Duodenal mucosa (tissue), 2 donors: ENCODE data around the gene SUSD6.

Experiments used
- H3K27ac ChIP-seq: one replicate; pipeline ENCODE4 v1.7.0; 2013; ENCODE audit warnings: low read depth, low read length
- H3K27me3 ChIP-seq, 2 donors: one replicate each; pipeline ENCODE4 v1.7.0; 2013; ENCODE audit warnings: low read length in 2 of 2, control low read depth in 1 of 2; ENCODE audit not compliant: insufficient read depth in 2 of 2, control insufficient read depth in 1 of 2
- H3K36me3 ChIP-seq, 2 donors: one replicate each; pipeline ENCODE4 v1.7.0; 2013; ENCODE audit warnings: low read length in 2 of 2, control low read depth in 1 of 2; ENCODE audit not compliant: insufficient read depth in 2 of 2, control insufficient read depth in 1 of 2
- H3K4me1 ChIP-seq, 2 donors: one replicate each; pipeline ENCODE4 v1.7.0; 2013; ENCODE audit warnings: low read length in 2 of 2, control low read depth in 1 of 2; ENCODE audit not compliant: insufficient read depth in 2 of 2, control insufficient read depth in 1 of 2
- H3K4me3 ChIP-seq, 2 donors: one replicate each; pipeline ENCODE4 v1.7.0; 2013; ENCODE audit warnings: low read length in 2 of 2, low read depth in 1 of 2
- H3K9ac ChIP-seq, 2 donors: one replicate each; pipeline ENCODE4 v1.7.0; 2013; ENCODE audit warnings: low read length in 2 of 2, low read depth in 1 of 2
- H3K9me3 ChIP-seq, 2 donors: one replicate each; pipeline ENCODE4 v1.7.0; 2013; ENCODE audit warnings: low read length in 2 of 2, control low read depth in 1 of 2; ENCODE audit not compliant: control insufficient read depth in 1 of 2

SUSD6 gene

DNA sequence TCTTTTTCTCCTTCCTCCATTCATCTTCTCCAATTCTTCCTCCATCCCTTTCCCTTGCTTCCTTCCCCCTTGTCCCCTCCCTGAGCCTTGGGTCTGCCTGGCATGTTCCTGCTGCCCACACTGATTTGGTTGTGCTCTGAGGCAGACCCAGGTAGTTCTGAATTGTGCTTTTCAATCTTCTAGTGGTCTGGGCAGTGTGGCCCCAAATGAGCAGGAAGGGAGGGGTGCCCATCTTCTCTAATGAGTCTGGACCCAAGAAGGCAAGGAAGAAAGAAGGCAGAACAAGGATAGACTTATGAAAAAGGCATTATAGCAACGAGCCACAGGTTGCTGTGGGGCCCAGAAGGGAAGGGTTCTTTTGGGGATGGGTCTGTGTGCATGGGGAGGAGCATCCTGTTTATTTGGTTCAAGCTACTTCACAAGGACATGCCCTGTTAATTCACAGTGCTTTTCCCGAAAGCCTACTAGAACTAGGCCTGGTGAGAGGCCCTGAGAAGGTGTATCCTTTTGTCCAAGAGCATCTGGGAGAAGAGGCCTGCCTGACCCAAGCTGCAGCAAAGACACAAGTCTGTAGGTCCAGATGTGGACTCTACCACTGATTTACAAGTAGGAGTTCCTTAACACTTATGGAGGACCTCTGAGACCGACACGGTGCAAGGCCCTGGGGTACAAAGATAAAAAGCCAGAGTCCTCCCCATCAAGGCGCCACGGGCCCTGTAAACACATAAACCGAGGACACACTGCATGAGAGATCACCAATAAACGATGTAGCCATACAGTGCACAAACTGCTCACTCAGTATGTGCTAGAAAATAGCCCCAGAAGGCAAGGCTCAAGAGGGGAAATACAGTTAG lies 1.1 kb upstream of the SUSD6 start:
- H3K4me1 ChIP-seq, result peaks cover 53 to 54% of the 10 kb centered on the region in 2 donors
- H3K27me3 ChIP-seq, result no peaks in the 10 kb centered on the region
- no peaks in the 10 kb centered on the region for H3K36me3 ChIP-seq
- H3K4me3 ChIP-seq, result peak overlapping the region; percentile 70 to 72
- peak overlapping the region; percentile 59 to 69 for H3K9ac ChIP-seq
- no peak overlapping the region for H3K27ac ChIP-seq
- H3K9me3 ChIP-seq, result no peaks in the 10 kb centered on the region

DNA sequence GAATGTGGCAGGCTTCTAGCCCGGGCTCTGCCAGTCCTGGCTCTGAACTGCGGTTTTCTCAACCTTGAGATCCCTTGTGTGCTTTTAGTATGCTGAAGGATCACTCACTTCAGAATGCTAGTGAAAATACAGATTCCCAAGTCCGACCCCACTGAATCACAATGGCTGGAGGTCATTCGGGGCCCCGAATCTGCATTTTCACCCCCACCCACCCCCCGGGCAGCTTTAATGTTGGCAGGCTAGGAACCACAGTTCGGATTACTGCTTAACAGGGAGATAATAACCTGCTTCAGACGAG lies 573 bp upstream of the SUSD6 start:
- H3K4me1 ChIP-seq, result peaks cover 53 to 55% of the 10 kb centered on the region in 2 donors
- H3K36me3 ChIP-seq, result no peaks in the 10 kb centered on the region
- H3K4me3 ChIP-seq, result peak overlapping the region; percentile 70 to 72
- H3K27ac ChIP-seq, result peak overlapping the region; percentile 52
- H3K27me3 ChIP-seq, result no peaks in the 10 kb centered on the region
- peak overlapping the region; percentile 59 to 69 for H3K9ac ChIP-seq
- H3K9me3 ChIP-seq, result no peaks in the 10 kb centered on the region

DNA sequence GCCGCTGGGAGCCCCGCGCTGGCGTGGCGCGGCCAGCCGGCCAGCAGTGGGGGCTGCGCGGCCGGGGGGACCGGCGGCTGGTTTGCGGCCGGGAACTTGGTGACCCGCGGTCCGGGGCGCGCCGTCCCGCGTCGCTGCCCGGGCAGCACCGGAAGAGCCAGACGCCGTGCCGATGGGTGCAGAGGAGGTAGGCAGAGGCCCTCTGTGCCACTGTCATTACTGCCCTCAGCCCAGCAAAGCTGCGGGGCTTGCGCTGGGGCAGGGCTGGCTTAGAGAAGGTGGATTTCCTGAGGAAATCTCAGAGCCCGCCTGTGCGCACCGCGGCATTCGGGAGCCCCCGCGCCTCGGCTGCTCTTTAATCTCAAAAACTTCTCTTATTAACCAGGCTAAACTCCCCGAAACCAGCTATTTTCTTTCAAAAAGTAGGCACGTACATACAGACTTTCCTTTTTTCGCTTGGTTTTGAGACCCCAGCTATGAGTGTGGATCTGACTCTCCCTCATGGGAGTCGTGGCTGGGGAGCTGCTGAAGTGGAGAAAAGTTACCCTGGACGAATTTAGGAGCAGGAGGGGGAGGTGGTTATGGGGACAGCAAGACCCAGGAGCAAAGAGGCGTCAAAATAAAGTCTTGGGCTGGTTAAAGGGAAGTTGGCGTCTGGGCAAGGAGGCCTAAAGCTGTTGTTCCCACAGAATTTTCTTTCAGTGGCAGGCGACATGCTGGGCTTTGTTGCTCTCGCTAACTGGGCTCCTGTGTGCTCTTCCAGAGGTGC lies 802 bp downstream of the SUSD6 start:
- peak overlapping the region; percentile 95 for H3K27ac ChIP-seq
- H3K36me3 ChIP-seq, result no peaks in the 10 kb centered on the region
- no peaks in the 10 kb centered on the region for H3K9me3 ChIP-seq
- H3K27me3 ChIP-seq, result no peaks in the 10 kb centered on the region
- peak overlapping the region; percentile 83 to 91 for H3K9ac ChIP-seq
- peak overlapping the region; percentile 82 to 85 for H3K4me3 ChIP-seq
- peaks cover 53 to 55% of the 10 kb centered on the region in 2 donors for H3K4me1 ChIP-seq

DNA sequence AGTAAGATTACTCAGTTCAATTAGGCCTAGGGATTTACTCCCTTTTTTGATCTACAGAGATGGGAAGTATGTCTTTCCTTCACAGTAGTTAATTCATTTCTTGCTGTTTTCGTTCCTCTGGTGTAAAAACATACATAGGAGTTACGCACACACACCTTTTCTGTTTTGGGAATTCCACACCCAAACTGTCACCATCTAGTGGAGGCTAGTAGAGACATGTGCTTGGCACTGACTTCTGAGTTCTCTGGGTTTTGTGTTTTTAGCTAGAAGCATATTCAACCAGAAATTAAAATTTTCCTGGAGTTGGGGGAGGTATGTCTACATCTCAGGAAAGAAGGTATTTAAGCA lies 1.4 kb downstream of the SUSD6 start:
- Histone ChIP-seq H3K4me1 (peaks cover 57 to 59% of the 10 kb centered on the region in 2 donors), H3K27me3 (no peaks in the 10 kb centered on the region), H3K9me3 (no peaks in the 10 kb centered on the region), H3K9ac (peak overlapping the region; percentile 83 to 91), H3K27ac (peak overlapping the region; percentile 95), H3K4me3 (peak overlapping the region; percentile 82 to 85), H3K36me3 (no peaks in the 10 kb centered on the region)

DNA sequence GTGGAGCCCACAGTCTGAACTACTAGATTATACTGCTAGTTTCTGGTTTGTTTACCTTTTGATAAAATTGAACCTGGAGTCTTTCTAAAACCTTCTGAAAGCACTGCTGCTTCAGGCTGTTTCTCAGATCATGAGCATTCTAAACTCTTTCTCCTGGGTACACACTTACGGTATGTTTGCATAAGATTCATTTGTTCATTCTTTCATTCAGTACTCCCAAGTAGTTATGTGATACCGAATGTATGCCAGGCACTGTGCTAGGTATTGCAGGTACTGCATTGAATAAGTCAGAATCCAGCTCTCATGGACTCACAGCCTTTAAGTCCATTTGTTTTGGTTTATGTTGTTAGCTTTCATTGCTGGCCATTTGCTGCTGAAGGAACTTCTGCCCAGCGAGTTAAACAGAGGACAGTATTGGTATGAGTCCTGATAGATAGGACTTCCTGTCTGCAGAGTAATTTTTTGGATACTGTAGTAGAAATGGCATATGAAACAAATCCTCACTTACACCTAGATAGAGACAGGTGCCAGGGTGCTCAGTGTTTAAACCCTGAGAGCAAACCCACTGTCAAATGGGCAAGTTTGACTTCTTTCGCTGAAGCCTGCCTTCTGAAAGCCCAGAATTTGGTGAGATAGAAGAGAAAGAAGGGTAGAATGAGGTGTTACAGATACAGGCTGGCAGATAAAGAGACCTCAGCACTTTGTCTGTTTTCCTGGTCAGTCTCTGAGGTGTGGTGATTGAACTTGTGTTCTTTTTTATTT lies 2.1 kb downstream of the SUSD6 start:
- peak overlapping the region; percentile 83 to 91 for H3K9ac ChIP-seq
- peak overlapping the region; percentile 82 to 85 for H3K4me3 ChIP-seq
- peak overlapping the region; percentile 35 for H3K27ac ChIP-seq
- no peaks in the 10 kb centered on the region for H3K9me3 ChIP-seq
- peaks cover 64 to 66% of the 10 kb centered on the region in 2 donors for H3K4me1 ChIP-seq
- H3K36me3 ChIP-seq, result no peaks in the 10 kb centered on the region
- H3K27me3 ChIP-seq, result no peaks in the 10 kb centered on the region

DNA sequence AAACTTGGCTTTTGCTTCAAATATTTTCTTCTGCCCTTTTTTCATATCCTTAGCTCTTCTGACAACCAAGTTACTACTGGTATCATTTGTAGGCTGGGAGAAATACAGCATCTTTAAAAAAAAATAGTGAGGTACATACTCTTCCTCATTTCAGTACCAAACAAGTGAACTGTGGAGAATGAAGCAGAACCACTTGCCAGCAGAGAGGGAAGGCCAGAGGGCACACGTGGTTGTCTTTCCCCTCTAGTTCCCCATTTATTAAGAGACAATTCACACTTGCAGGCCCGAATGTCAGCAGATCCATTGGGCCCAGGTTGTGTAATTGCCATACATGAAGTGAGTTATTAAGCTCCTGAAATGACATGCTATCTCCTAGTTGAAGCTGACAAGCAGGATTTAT lies 3.2 kb downstream of the SUSD6 start:
- Histone ChIP-seq H3K4me3 (peak overlapping the region in 1 of 2 donors; percentile 48), H3K9me3 (no peaks in the 10 kb centered on the region), H3K9ac (no peak overlapping the region), H3K4me1 (peaks cover 72% of the 10 kb centered on the region in 2 donors), H3K36me3 (no peaks in the 10 kb centered on the region), H3K27ac (peak overlapping the region; percentile 53), H3K27me3 (no peaks in the 10 kb centered on the region)

DNA sequence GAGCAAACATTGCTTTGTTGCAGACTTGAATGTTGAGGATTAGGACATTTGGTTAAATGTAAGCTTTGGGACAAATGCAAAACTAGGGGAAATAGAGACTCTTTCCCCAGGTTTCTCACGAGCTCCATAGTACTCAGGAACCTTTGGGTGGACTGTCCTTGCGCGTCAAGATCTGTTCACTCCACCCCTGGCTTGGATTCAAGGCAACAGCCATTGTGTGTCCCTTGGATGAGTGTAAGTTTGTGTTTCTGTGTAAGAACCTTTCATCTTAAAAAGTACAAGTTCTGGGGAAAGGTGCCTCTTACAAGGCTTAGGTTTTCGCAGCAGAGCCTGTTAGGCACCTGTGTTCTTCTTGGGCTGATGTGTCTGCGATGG lies 3.7 kb downstream of the SUSD6 start:
- Histone ChIP-seq H3K27ac (peak overlapping the region; percentile 53), H3K9ac (peak overlapping the region; percentile 41 to 63), H3K36me3 (no peaks in the 10 kb centered on the region), H3K9me3 (no peaks in the 10 kb centered on the region), H3K27me3 (no peaks in the 10 kb centered on the region), H3K4me1 (peaks cover 75% of the 10 kb centered on the region in 2 donors), H3K4me3 (peak overlapping the region; percentile 43 to 48)

DNA sequence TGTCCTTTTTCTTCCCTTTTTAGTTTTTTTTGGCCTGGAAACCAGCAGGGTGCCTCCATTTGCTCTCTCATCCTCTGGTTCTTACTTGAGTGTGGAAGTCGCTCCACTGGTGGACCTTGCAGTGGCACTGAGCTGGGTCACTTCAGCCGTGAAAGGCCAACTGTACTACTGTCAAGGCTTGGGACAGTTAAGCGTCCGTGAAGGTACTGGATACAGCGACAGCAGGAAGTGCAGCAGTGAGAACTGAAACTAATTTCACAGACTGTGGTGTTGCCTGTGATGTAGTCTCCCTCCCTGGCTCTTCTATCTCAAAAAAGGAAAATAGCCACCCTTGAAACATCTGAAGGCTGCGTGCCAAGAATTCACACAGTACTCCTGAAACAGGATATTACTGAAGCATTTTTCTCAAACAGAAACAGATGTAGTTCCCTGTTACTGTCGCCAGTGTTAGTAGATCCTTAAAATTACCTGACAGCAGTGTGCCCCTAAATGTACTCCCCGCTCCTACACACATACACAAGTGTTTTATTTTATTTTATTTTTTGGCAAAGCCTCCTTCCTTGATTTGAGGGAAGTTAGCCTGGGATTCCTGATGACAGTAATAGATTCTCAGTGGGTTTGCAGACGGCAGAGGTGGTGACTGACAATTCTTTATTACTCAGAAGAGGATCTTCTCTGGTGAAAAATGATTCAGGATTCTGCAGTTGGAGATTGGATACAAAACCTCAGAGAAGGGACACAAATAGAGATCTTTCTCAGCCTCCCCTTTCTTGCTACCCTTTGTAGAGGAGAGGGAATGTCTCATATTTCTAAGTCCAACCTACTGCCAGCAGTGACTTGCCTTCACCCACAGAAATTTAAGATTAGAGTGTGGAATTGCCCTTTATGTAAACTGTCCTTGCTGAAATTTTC lies 4.4 kb downstream of the SUSD6 start:
- no peaks in the 10 kb centered on the region for H3K27me3 ChIP-seq
- peak overlapping the region; percentile 41 to 63 for H3K9ac ChIP-seq
- no peaks in the 10 kb centered on the region for H3K36me3 ChIP-seq
- peaks cover 72 to 75% of the 10 kb centered on the region in 2 donors for H3K4me1 ChIP-seq
- H3K4me3 ChIP-seq, result peak overlapping the region; percentile 43 to 48
- H3K27ac ChIP-seq, result peak overlapping the region; percentile 53
- no peaks in the 10 kb centered on the region for H3K9me3 ChIP-seq

DNA sequence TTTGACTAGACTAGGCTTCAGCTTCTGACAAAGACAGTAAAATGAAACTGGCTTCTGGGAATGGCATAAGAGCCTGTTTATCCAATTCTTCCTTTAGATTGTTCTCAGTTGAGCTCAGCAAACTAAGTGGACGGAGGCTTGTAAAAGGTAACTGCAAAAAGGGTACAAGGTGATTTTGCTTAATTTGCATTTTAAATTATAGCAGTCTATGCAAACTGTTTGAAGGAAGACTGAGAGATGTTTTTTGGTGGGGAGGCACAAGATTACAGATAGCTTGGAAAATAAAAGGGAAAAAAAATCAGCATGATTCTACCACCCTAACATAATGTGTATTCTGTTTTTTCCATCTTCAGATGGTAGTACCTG lies 5.0 kb downstream of the SUSD6 start:
- peak overlapping the region in 1 of 2 donors; percentile 43 for H3K4me3 ChIP-seq
- H3K4me1 ChIP-seq, result peaks cover 78 to 80% of the 10 kb centered on the region in 2 donors
- H3K9ac ChIP-seq, result peak overlapping the region; percentile 41 to 63
- no peaks in the 10 kb centered on the region for H3K9me3 ChIP-seq
- H3K27ac ChIP-seq, result no peak overlapping the region
- H3K36me3 ChIP-seq, result no peaks in the 10 kb centered on the region
- H3K27me3 ChIP-seq, result no peaks in the 10 kb centered on the region
